Measurements from ENCODE around the gene TFAP2E. TPM values are rescaled to one million over a fixed set of nuclear protein-coding genes. Genes with fewer than 3 reads are reported as not detected.

TFAP2E gene
- total RNA-seq, 2 experiments from 2014 or later = 0.65 to 0.85 TPM

Other genes with a start within 250 kb of the TFAP2E start
- 10 to 100 TPM; 48.4 to 53.2 TPM for gene KIAA0319L, start 15.9 kb upstream of the TFAP2E start, total RNA-seq
- 10 to 100 TPM; 25.6 to 27.8 TPM for gene NCDN, start 15.5 kb upstream of the TFAP2E start, total RNA-seq
- gene PSMB2, start 68.2 kb downstream of the TFAP2E start, total RNA-seq = 10 to 100 TPM; 76.4 to 78.1 TPM
- gene C1orf216, start 145.6 kb downstream of the TFAP2E start, total RNA-seq = 10 to 100 TPM; 12.2 to 13.1 TPM
- gene CLSPN, start 196.7 kb downstream of the TFAP2E start, total RNA-seq = 10 to 100 TPM; 53.5 to 56.7 TPM
- gene AGO4, start 234.7 kb downstream of the TFAP2E start, total RNA-seq = 10 to 100 TPM; 16.5 to 20.9 TPM

Data from activated CD4-positive, alpha-beta memory T cell treated with anti-CD3 and anti-CD28 coated beads, Interleukin-2, amount 10 ng/mL, durations not matched to agents 7 days and 5 days (primary cell).